Liver (tissue), 3 donors: ENCODE results near the gene MYO9A.

Source experiments
- CTCF ChIP-seq: fragments of 150-350 bp; IDR thresholded peaks from 2 replicates; pipeline ENCODE4 v1.5.1; 2017; ENCODE audit warnings: improper control_type of control experiment, low read depth, low read length; ENCODE audit not compliant: missing input control
- FOXA1 ChIP-seq: IDR thresholded peaks from 2 replicates; pipeline ENCODE4 v1.6.1; 2016; ENCODE audit warnings: antibody characterized with exemption
- FOXA2 ChIP-seq: IDR thresholded peaks from 2 replicates; pipeline ENCODE4 v1.6.1; 2016; ENCODE audit warnings: antibody characterized with exemption
- GABPA ChIP-seq, 2 donors: IDR thresholded peaks in 1 of 2; conservative IDR thresholded peaks in 1 of 2; 2 replicates each; pipeline ENCODE4 v1.6.1; 2016; ENCODE audit warnings: antibody characterized with exemption in 2 of 2, mild to moderate bottlenecking in 1 of 2, moderate library complexity in 1 of 2
- MAX ChIP-seq: IDR thresholded peaks from 2 replicates; pipeline ENCODE4 v1.6.1; 2016; ENCODE audit warnings: antibody characterized with exemption
- donor health status: healthy.
- donor health status: healthy.

GRCh38 chr15:72147418-72147817, 29.5 kb upstream of the MYO9A start:
- no peak for TF ChIP-seq FOXA1
- TF ChIP-seq CTCF, result no peak
- TF ChIP-seq MAX, result no peak
- TF ChIP-seq GABPA (IDR thresholded peaks at IDR 0.05 in 1 of 2, conservative IDR thresholded peaks at IDR 0.05 in 1 of 2), result no peak
- TF ChIP-seq FOXA2, result no peak
